Peyer's patch (tissue), 4 donors: ENCODE results near the gene RBM19. TPM values are rescaled to one million over a fixed set of nuclear protein-coding genes. Genes with fewer than 3 reads are reported as not detected.

Source experiments
- DNase-seq, 3 donors: peaks; one replicate each; pipeline ENCODE4 v3.0.0-alpha.2; 2017 to 2019
- H3K27ac ChIP-seq, 4 donors: fragments of 200-600 bp; sonication (generic); one replicate each; pipeline ENCODE4 v1.5.1; 2016 to 2019
- H3K27me3 ChIP-seq, 2 donors: fragments of 200-600 bp; sonication (generic); one replicate each; pipeline ENCODE4 v1.5.1; 2019
- H3K36me3 ChIP-seq, 3 donors: fragments of 200-600 bp; sonication (generic); one replicate each; pipeline ENCODE4 v1.5.1; 2016 to 2019
- H3K4me1 ChIP-seq, 4 donors: fragments of 200-600 bp; sonication (generic); one replicate each; pipeline ENCODE4 v1.5.1; 2016 to 2019
- H3K4me3 ChIP-seq, 4 donors: fragments of 200-600 bp; sonication (generic); 1 replicate in 3 of 4; 2 replicates in 1 of 4; pipeline ENCODE4 v1.5.1; 2016 to 2019; ENCODE audit warnings: mild to moderate bottlenecking in 1 of 4
- H3K9me3 ChIP-seq, 4 donors: fragments of 200-600 bp; sonication (generic); one replicate each; pipeline ENCODE4 v1.5.1; 2016 to 2019; ENCODE audit warnings: mild to moderate bottlenecking in 1 of 4
- CTCF ChIP-seq, 6 experiments: fragments of 450-650 bp in 4 of 6; fragments of 200-600 bp in 2 of 6; sonication (generic) in 1 of 6; IDR thresholded peaks; one replicate each; pipeline ENCODE4 v1.5.1; 2017 to 2019; ENCODE audit warnings: antibody characterized with exemption in 6 of 6, mild to moderate bottlenecking in 3 of 6, moderate library complexity in 1 of 6
- POLR2A ChIP-seq, 2 donors: fragments of 450-650 bp; IDR thresholded peaks; one replicate each; pipeline ENCODE4 v1.5.1; 2017; ENCODE audit warnings: antibody characterized with exemption in 2 of 2, mild to moderate bottlenecking in 2 of 2, moderate library complexity in 2 of 2
- total RNA-seq, 4 donors: library from RNA; depleted of rRNA; stranded (reverse); fragments of >200 nt; gene quantifications; one replicate each; pipeline ENCODE4 v1.1.0, GENCODE V29; 2016

RBM19 gene
- total RNA-seq, 4 donors from 2014 or later = 20.7 to 178 (median 48.0) TPM

- Histone ChIP-seq H3K27ac (no peak overlapping the region), H3K9me3 (no peaks in the 10 kb centered on the region), H3K4me3 (no peak overlapping the region), H3K4me1 (no peaks in the 10 kb centered on the region), H3K36me3 (peaks cover 0 to 61% (median 0%) of the 10 kb centered on the region in 3 donors), H3K27me3 (no peaks in the 10 kb centered on the region)
- no peak for DNase-seq
- TF ChIP-seq POLR2A (IDR thresholded peaks at IDR 0.05) (no peak), CTCF (IDR thresholded peaks at IDR 0.05) (no peak)
Observed at GRCh38 chr12:113918306-113918705, 47.8 kb downstream of the RBM19 start.

- no peaks in the 10 kb centered on the region for H3K9me3 ChIP-seq
- H3K4me3 ChIP-seq = no peak overlapping the region
- no peak for DNase-seq
- TF ChIP-seq CTCF (IDR thresholded peaks at IDR 0.05) (no peak), POLR2A (IDR thresholded peaks at IDR 0.05) (no peak)
- H3K36me3 ChIP-seq = peaks cover 0 to 55% (median 0%) of the 10 kb centered on the region in 3 donors
- H3K27me3 ChIP-seq = no peaks in the 10 kb centered on the region
- no peak overlapping the region for H3K27ac ChIP-seq
- H3K4me1 ChIP-seq = no peaks in the 10 kb centered on the region
Observed at GRCh38 chr12:113917393-113917792, 48.7 kb downstream of the RBM19 start.

GRCh38 chr12:113914806-113915205 is 51.3 kb downstream of the RBM19 start:
- Histone ChIP-seq H3K9me3 (no peaks in the 10 kb centered on the region), H3K4me3 (no peak overlapping the region), H3K27me3 (no peaks in the 10 kb centered on the region), H3K4me1 (no peaks in the 10 kb centered on the region), H3K27ac (no peak overlapping the region), H3K36me3 (peaks cover 0 to 53% (median 0%) of the 10 kb centered on the region in 3 donors)
- TF ChIP-seq POLR2A (IDR thresholded peaks at IDR 0.05) (no peak), CTCF (IDR thresholded peaks at IDR 0.05) (no peak)
- DNase-seq = no peak

GRCh38 chr12:113914176-113914575 is 51.9 kb downstream of the RBM19 start:
- Histone ChIP-seq H3K27ac (no peak overlapping the region), H3K36me3 (peaks cover 0 to 60% (median 0%) of the 10 kb centered on the region in 3 donors), H3K9me3 (no peaks in the 10 kb centered on the region), H3K4me1 (no peaks in the 10 kb centered on the region), H3K4me3 (no peak overlapping the region), H3K27me3 (no peaks in the 10 kb centered on the region)
- no peak for DNase-seq
- no peak for TF ChIP-seq POLR2A (IDR thresholded peaks at IDR 0.05)
- no peak for TF ChIP-seq CTCF (IDR thresholded peaks at IDR 0.05)

- Histone ChIP-seq H3K36me3 (peaks cover 0 to 61% (median 0%) of the 10 kb centered on the region in 3 donors), H3K4me1 (no peaks in the 10 kb centered on the region), H3K27ac (no peak overlapping the region), H3K4me3 (no peak overlapping the region), H3K9me3 (no peaks in the 10 kb centered on the region), H3K27me3 (no peaks in the 10 kb centered on the region)
- TF ChIP-seq CTCF (IDR thresholded peaks at IDR 0.05) (peak; percentile 35 to 71 (median 58)), POLR2A (IDR thresholded peaks at IDR 0.05) (no peak)
- peak; percentile 21 to 77 (median 60) for DNase-seq
Observed at GRCh38 chr12:113912760-113913329, 53.3 kb downstream of the RBM19 start.
